ENCODE data around the gene SERINC1.

DNA sequence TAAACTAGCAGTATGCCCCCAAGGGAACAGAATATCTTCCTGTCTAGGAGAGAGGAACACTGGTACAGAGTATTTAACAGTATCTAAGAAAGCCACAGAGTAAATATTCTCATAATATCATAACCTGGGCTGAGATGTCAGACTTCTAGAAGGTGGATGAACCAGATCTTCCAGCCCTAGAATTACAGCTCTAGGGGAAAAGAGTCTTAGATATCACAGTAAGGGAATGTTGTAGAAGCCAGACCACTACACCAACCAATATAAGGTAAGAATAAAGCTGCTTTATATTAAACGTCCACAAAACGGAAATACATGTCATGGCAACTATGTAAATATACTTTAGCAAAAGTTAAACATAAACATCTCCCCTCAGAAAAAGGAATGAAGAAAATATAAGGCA lies 12.4 kb downstream of the SERINC1 start:
- TF ChIP-seq E2F1 (CRISPR knock-in tag; IDR thresholded peaks at IDR 0.05) (no peak), BMI1 (IDR thresholded peaks at IDR 0.05; ENCODE audit: low read length) (no peak), FOS (IDR thresholded peaks at IDR 0.05; ENCODE audit: extremely low read depth, insufficient read length) (no peak), ELF1 (tag; IDR thresholded peaks at IDR 0.05) (no peak), ZNF408 (CRISPR knock-in tag; IDR thresholded peaks at IDR 0.05; ENCODE audit: low read depth) (no peak), ZC3H11A (IDR thresholded peaks at IDR 0.05; ENCODE audit: low read depth, low read length) (no peak), KDM1A (IDR thresholded peaks at IDR 0.05) (no peak)
- TF ChIP-seq, protein P1, sequence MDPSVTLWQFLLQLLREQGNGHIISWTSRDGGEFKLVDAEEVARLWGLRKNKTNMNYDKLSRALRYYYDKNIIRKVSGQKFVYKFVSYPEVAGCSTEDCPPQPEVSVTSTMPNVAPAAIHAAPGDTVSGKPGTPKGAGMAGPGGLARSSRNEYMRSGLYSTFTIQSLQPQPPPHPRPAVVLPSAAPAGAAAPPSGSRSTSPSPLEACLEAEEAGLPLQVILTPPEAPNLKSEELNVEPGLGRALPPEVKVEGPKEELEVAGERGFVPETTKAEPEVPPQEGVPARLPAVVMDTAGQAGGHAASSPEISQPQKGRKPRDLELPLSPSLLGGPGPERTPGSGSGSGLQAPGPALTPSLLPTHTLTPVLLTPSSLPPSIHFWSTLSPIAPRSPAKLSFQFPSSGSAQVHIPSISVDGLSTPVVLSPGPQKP (CRISPR knock-in tag; IDR thresholded peaks at IDR 0.05) = no peak
- TF ChIP-seq, protein P2, sequence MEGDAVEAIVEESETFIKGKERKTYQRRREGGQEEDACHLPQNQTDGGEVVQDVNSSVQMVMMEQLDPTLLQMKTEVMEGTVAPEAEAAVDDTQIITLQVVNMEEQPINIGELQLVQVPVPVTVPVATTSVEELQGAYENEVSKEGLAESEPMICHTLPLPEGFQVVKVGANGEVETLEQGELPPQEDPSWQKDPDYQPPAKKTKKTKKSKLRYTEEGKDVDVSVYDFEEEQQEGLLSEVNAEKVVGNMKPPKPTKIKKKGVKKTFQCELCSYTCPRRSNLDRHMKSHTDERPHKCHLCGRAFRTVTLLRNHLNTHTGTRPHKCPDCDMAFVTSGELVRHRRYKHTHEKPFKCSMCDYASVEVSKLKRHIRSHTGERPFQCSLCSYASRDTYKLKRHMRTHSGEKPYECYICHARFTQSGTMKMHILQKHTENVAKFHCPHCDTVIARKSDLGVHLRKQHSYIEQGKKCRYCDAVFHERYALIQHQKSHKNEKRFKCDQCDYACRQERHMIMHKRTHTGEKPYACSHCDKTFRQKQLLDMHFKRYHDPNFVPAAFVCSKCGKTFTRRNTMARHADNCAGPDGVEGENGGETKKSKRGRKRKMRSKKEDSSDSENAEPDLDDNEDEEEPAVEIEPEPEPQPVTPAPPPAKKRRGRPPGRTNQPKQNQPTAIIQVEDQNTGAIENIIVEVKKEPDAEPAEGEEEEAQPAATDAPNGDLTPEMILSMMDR (IDR thresholded peaks at IDR 0.05 in 2 of 3, conservative IDR thresholded peaks at IDR 0.05 in 1 of 3; ENCODE audit: insufficient read depth in 2 of 3, low read depth in 1 of 3, low read length in 3 of 3) = no peak
